A673 (cell line): ENCODE results near the gene CYP8B1. TPM values are rescaled to one million over a fixed set of nuclear protein-coding genes. Genes with fewer than 3 reads are reported as not detected.

Source experiments
- BruUV-seq: library from RNA; stranded (reverse); fragments of 400-500 nt; replicated peaks from 2 replicates; lab custom pipeline; 2021; lab: Mats Ljungman, UMichigan
- CTCF ChIA-PET: fragments of 300-600 bp; sonication (Branson Sonifier 250); formaldehyde crosslinking; loops from one replicate; lab custom pipeline; 2022; ENCODE audit warnings: antibody characterized with exemption; lab: Charles Lee
- POLR2A ChIA-PET: fragments of 300-600 bp; sonication (Branson Sonifier 250); formaldehyde crosslinking; loops from one replicate; lab custom pipeline; 2022; ENCODE audit warnings: antibody characterized with exemption; ENCODE audit not compliant: low non-redundant PET; lab: Charles Lee
- DNase-seq: peaks from one replicate; pipeline ENCODE4 v3.0.0-alpha.2; 2015; ENCODE audit warnings: low spot score
- H3K27ac ChIP-seq: fragments of 200-600 bp; sonication (generic); 2 replicates; pipeline ENCODE4 v1.5.1; 2016; ENCODE audit warnings: mixed run types, low read depth, mild to moderate bottlenecking, mixed read lengths, antibody characterized with exemption, low read length; ENCODE audit not compliant: poor library complexity, severe bottlenecking
- H3K27me3 ChIP-seq: fragments of 200-600 bp; sonication (generic); replicated peaks from 2 replicates; pipeline ENCODE4 v1.6.1; 2017; ENCODE audit warnings: mixed run types, low read depth, mild to moderate bottlenecking, mixed read lengths, antibody characterized with exemption, low read length; ENCODE audit not compliant: insufficient read depth, poor library complexity
- H3K36me3 ChIP-seq: fragments of 200-600 bp; sonication (generic); 2 replicates; pipeline ENCODE4 v1.6.1; 2016; ENCODE audit warnings: mixed run types, mild to moderate bottlenecking, mixed read lengths, antibody characterized with exemption, low read length; ENCODE audit not compliant: insufficient read depth, poor library complexity, severe bottlenecking
- H3K4me1 ChIP-seq: fragments of 200-600 bp; sonication (generic); 2 replicates; pipeline ENCODE4 v1.6.1; 2017; ENCODE audit warnings: mixed run types, mild to moderate bottlenecking, mixed read lengths, antibody characterized with exemption, low read length; ENCODE audit not compliant: insufficient read depth, poor library complexity, severe bottlenecking
- H3K4me3 ChIP-seq: fragments of 200-600 bp; sonication (generic); 2 replicates; pipeline ENCODE4 v1.5.1; 2016; ENCODE audit warnings: low read depth, mixed run types, mild to moderate bottlenecking, mixed read lengths, low read length; ENCODE audit not compliant: poor library complexity, severe bottlenecking
- H3K9me3 ChIP-seq: fragments of 200-600 bp; sonication (generic); 2 replicates; pipeline ENCODE4 v1.6.1; 2016; ENCODE audit warnings: mixed run types, low read depth, mild to moderate bottlenecking, mixed read lengths, antibody characterized with exemption, low read length; ENCODE audit not compliant: poor library complexity, severe bottlenecking
- EZH2 ChIP-seq: fragments of 200-600 bp; sonication (generic); IDR thresholded peaks from 2 replicates; pipeline ENCODE4 v1.6.1; 2017; ENCODE audit warnings: borderline replicate concordance, low read depth, mild to moderate bottlenecking, mixed read lengths, antibody characterized with exemption, low read length; ENCODE audit not compliant: poor library complexity, severe bottlenecking
- intact Hi-C: fragments of 100-400 bp; cut with micrococcal nuclease; formaldehyde crosslinking; loops from one replicate; pipeline ENCODE4 v1.10.0; 2022; ENCODE audit not compliant: unreplicated experiment
- total RNA-seq: library from RNA; stranded (reverse); gene quantifications from 2 replicates; pipeline ENCODE4 v1.2.3, GENCODE V29; 2021
- TF ChIP-seq, protein P1 (sequence below): fragments of 300-800, 200-600 bp; sonication (generic); conservative IDR thresholded peaks from 2 replicates; pipeline ENCODE4 v1.5.1; 2017; ENCODE audit warnings: low read depth, mild to moderate bottlenecking, antibody characterized with exemption, low read length, moderate library complexity, mixed read lengths

Gene CYP8B1
- total RNA-seq, 1 experiment from 2014 or later: not detected

DNA sequence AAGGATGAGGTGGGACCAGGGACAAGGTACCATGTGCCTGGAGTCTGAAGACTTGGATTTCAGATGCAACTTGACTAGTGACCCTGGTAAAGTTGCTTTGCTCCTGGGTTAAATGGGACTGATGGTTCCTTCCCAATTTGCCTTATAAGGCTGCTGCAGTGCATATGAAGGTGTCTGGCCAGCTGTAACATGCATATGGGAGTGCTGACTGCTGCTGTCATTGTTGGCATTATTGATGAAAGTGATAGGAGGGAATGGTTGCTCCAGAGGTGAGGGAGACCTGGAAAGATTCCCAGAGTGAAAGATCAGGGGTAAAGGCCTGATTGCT, 20.5 kb downstream of the CYP8B1 start:
- Histone ChIP-seq H3K4me1 (no peaks in the 10 kb centered on the region), H3K36me3 (no peaks in the 10 kb centered on the region), H3K27me3 (no peaks in the 10 kb centered on the region), H3K27ac (no peak overlapping the region), H3K9me3 (no peaks in the 10 kb centered on the region), H3K4me3 (no peak overlapping the region)
- no peak for DNase-seq
- intact Hi-C loops: no loop called here
- ChIA-PET CTCF (no interaction called here), POLR2A (no interaction called here)
- BruUV-seq: no TSS peak
- TF ChIP-seq, protein P1, sequence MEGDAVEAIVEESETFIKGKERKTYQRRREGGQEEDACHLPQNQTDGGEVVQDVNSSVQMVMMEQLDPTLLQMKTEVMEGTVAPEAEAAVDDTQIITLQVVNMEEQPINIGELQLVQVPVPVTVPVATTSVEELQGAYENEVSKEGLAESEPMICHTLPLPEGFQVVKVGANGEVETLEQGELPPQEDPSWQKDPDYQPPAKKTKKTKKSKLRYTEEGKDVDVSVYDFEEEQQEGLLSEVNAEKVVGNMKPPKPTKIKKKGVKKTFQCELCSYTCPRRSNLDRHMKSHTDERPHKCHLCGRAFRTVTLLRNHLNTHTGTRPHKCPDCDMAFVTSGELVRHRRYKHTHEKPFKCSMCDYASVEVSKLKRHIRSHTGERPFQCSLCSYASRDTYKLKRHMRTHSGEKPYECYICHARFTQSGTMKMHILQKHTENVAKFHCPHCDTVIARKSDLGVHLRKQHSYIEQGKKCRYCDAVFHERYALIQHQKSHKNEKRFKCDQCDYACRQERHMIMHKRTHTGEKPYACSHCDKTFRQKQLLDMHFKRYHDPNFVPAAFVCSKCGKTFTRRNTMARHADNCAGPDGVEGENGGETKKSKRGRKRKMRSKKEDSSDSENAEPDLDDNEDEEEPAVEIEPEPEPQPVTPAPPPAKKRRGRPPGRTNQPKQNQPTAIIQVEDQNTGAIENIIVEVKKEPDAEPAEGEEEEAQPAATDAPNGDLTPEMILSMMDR: no peak
- no peak for TF ChIP-seq EZH2

DNA sequence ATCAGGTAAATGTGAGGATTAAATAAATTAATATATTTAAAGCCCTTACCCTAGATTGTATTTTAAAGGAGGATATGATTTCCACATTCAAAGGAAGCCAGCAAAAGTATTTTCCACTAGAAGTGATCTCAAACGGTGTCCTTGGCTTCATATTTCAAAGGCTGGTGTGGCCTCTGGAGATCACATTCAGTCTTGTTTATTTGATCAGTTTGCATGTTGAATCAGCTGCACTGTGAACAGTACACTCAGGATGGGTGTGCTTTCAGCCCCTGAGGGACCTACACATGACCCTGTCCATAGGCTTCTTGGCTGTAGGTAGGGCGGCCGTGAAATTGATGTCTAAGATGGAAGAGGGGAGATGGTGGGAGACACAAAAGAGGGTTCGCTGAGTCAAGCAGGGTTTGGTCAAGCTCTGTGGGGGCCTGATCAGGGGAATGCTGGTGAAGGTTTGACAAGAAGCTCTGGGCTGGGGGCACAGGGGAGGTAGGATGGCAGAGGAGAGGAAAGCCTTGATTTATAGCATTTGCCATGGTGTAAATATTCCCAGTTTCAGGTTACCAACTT, 21.9 kb downstream of the CYP8B1 start:
- TF ChIP-seq, protein P1: no peak
- no peak for TF ChIP-seq EZH2
- Histone ChIP-seq H3K4me1 (no peaks in the 10 kb centered on the region), H3K36me3 (no peaks in the 10 kb centered on the region), H3K27me3 (no peaks in the 10 kb centered on the region), H3K4me3 (no peak overlapping the region), H3K27ac (no peak overlapping the region), H3K9me3 (no peaks in the 10 kb centered on the region)
- no peak for DNase-seq
- no TSS peak for BruUV-seq
- POLR2A ChIA-PET: no interaction called here
- intact Hi-C loops: no loop called here
- CTCF ChIA-PET: no interaction called here

DNA sequence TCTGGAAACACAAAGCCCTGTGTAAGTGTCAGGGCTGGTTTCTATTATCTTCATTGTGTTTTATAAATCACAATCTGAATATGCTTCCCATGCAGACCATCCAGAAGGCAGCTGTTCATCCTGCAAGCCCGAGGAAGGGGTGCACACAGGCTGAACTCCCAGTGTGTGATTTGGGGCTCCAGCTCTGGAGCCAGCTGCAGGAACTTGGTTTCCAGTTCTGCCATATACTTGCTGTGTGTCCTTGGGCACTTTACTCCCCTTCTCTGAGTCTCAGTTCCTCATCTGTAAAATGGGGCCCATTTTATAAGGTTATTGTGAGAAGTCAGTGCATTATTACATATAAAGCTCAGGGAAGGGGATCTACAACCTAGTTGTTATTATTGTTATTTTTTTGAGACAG, 22.6 kb downstream of the CYP8B1 start:
- BruUV-seq: no TSS peak
- Histone ChIP-seq H3K27ac (no peak overlapping the region), H3K27me3 (no peaks in the 10 kb centered on the region), H3K36me3 (no peaks in the 10 kb centered on the region), H3K4me3 (no peak overlapping the region), H3K4me1 (no peaks in the 10 kb centered on the region), H3K9me3 (no peaks in the 10 kb centered on the region)
- POLR2A ChIA-PET: no interaction called here
- CTCF ChIA-PET: no interaction called here
- TF ChIP-seq EZH2: no peak
- TF ChIP-seq, protein P1: no peak
- intact Hi-C loops: no loop called here
- DNase-seq: no peak
